ENCODE measurements around the gene PTER.

DNA sequence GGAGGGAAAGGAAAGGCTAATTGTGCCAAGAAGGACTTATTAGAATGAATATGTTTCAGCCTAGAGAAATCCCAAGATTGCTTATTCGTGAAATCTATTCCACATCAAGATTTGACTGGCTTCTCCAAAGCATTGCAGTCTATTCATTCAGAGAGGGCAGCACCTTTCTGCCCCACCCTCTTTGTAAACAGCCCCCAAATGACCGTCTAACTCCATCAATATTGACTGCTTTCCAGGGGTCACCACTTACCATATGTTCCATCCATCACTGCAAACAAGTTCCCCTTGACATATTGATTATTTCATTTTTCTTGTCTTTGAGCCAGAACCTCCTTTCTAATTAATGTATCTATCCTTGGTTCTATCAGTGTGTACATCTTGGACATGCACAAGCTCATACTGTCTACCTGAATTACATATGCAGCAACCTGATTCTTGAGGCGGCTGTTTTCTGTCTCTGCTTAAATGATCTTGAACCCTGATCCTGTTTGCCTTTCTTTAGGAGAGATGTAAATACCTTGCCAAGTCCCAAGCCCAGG is 44.2 kb upstream of the PTER start:
- TF ChIP-seq CTCF (IDR thresholded peaks at IDR 0.05) (no peak), POLR2A (IDR thresholded peaks at IDR 0.05) (no peak)
